KMS-11 (cell line): ENCODE measurements around the gene KCNJ11.

Experiments
- H2AFZ ChIP-seq: fragments of 200-600 bp; sonication (generic); 2 replicates; pipeline ENCODE4 v1.6.1; 2016; ENCODE audit warnings: antibody characterized with exemption, mixed run types, low read depth
- H3K27ac ChIP-seq: fragments of 200-600 bp; sonication (generic); 2 replicates; pipeline ENCODE4 v1.6.1; 2016; ENCODE audit warnings: mild to moderate bottlenecking, mixed run types
- H3K27me3 ChIP-seq: fragments of 200-600 bp; sonication (generic); 2 replicates; pipeline ENCODE4 v1.6.1; 2017; ENCODE audit warnings: mild to moderate bottlenecking, low read depth, mixed run types, moderate library complexity; ENCODE audit not compliant: insufficient read depth
- H3K36me3 ChIP-seq: fragments of 200-600 bp; sonication (generic); 2 replicates; pipeline ENCODE4 v1.6.1; 2017; ENCODE audit warnings: mild to moderate bottlenecking, mixed run types; ENCODE audit not compliant: insufficient read depth
- H3K4me1 ChIP-seq: fragments of 200-600 bp; sonication (generic); 2 replicates; pipeline ENCODE4 v1.6.1; 2016; ENCODE audit warnings: mild to moderate bottlenecking, low read depth, mixed run types; ENCODE audit not compliant: poor library complexity, severe bottlenecking
- H3K4me2 ChIP-seq: fragments of 200-600 bp; sonication (generic); 2 replicates; pipeline ENCODE4 v1.7.0; 2016; ENCODE audit warnings: mild to moderate bottlenecking, mixed run types
- H3K4me3 ChIP-seq: fragments of 200-600 bp; sonication (generic); IDR thresholded peaks from 2 replicates; pipeline ENCODE4 v1.6.1; 2017; ENCODE audit warnings: low read depth, low read length, mixed read lengths; ENCODE audit not compliant: insufficient read depth
- H3K79me2 ChIP-seq: fragments of 200-600 bp; sonication (generic); 2 replicates; pipeline ENCODE4 v1.6.1; 2016; ENCODE audit warnings: low read depth, mixed run types; ENCODE audit not compliant: insufficient read depth
- H3K9ac ChIP-seq: fragments of 200-600 bp; sonication (generic); 2 replicates; pipeline ENCODE4 v1.6.1; 2016; ENCODE audit warnings: mild to moderate bottlenecking, mixed run types
- H4K20me1 ChIP-seq: fragments of 200-600 bp; sonication (generic); 2 replicates; pipeline ENCODE4 v1.6.1; 2016; ENCODE audit warnings: mild to moderate bottlenecking, mixed run types; ENCODE audit not compliant: insufficient read depth
- TF ChIP-seq, protein P1 (sequence below): fragments of 200-600 bp; sonication (generic); conservative IDR thresholded peaks from 2 replicates; pipeline ENCODE4 v1.6.1; 2017; ENCODE audit warnings: low read depth, mild to moderate bottlenecking, antibody characterized with exemption, low read length, moderate library complexity, mixed read lengths

KCNJ11 gene

GRCh38 chr11:17376493-17376892 is 12.0 kb downstream of the KCNJ11 start:
- no peak overlapping the region for H3K27ac ChIP-seq
- no peaks in the 10 kb centered on the region for H3K79me2 ChIP-seq
- no peaks in the 10 kb centered on the region for H3K36me3 ChIP-seq
- no peak overlapping the region for H2AFZ ChIP-seq
- TF ChIP-seq, protein P1, sequence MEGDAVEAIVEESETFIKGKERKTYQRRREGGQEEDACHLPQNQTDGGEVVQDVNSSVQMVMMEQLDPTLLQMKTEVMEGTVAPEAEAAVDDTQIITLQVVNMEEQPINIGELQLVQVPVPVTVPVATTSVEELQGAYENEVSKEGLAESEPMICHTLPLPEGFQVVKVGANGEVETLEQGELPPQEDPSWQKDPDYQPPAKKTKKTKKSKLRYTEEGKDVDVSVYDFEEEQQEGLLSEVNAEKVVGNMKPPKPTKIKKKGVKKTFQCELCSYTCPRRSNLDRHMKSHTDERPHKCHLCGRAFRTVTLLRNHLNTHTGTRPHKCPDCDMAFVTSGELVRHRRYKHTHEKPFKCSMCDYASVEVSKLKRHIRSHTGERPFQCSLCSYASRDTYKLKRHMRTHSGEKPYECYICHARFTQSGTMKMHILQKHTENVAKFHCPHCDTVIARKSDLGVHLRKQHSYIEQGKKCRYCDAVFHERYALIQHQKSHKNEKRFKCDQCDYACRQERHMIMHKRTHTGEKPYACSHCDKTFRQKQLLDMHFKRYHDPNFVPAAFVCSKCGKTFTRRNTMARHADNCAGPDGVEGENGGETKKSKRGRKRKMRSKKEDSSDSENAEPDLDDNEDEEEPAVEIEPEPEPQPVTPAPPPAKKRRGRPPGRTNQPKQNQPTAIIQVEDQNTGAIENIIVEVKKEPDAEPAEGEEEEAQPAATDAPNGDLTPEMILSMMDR, result no peak
- no peak overlapping the region for H3K4me3 ChIP-seq
- H3K4me2 ChIP-seq, result no peak overlapping the region
- no peaks in the 10 kb centered on the region for H3K4me1 ChIP-seq
- no peaks in the 10 kb centered on the region for H4K20me1 ChIP-seq
- no peaks in the 10 kb centered on the region for H3K27me3 ChIP-seq
- H3K9ac ChIP-seq, result no peak overlapping the region

GRCh38 chr11:17375547-17375946 is 12.9 kb downstream of the KCNJ11 start:
- no peaks in the 10 kb centered on the region for H3K36me3 ChIP-seq
- TF ChIP-seq, protein P1, result no peak
- no peak overlapping the region for H3K4me2 ChIP-seq
- H3K9ac ChIP-seq, result no peak overlapping the region
- no peaks in the 10 kb centered on the region for H3K27me3 ChIP-seq
- no peak overlapping the region for H2AFZ ChIP-seq
- H3K27ac ChIP-seq, result no peak overlapping the region
- no peaks in the 10 kb centered on the region for H3K4me1 ChIP-seq
- H4K20me1 ChIP-seq, result no peaks in the 10 kb centered on the region
- no peak overlapping the region for H3K4me3 ChIP-seq
- H3K79me2 ChIP-seq, result no peaks in the 10 kb centered on the region

DNA sequence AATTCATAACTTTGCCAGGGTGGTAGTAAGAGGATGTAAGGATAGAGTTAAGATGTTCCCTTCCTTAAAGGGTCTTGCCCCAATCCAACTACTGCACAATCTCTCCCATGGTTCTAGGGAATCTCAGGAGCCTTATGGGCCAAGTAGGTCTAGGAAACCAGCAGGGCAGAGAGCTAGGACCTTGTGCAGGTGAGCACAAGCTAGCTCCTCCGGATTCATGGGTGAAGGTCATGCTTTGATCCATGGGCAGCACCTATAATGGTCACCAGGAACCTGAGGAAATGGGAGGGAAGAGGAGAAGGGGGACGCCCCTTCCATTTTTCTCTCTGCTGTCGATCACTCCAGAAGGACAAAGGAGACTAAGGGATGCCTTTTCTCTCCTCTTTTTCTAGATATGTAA is 16.8 kb downstream of the KCNJ11 start:
- H3K4me1 ChIP-seq, result no peaks in the 10 kb centered on the region
- H4K20me1 ChIP-seq, result no peaks in the 10 kb centered on the region
- H3K27ac ChIP-seq, result no peak overlapping the region
- TF ChIP-seq, protein P1, result no peak
- no peak overlapping the region for H3K4me3 ChIP-seq
- no peaks in the 10 kb centered on the region for H3K79me2 ChIP-seq
- H2AFZ ChIP-seq, result no peak overlapping the region
- H3K9ac ChIP-seq, result no peak overlapping the region
- no peak overlapping the region for H3K4me2 ChIP-seq
- H3K36me3 ChIP-seq, result no peaks in the 10 kb centered on the region
- no peaks in the 10 kb centered on the region for H3K27me3 ChIP-seq

DNA sequence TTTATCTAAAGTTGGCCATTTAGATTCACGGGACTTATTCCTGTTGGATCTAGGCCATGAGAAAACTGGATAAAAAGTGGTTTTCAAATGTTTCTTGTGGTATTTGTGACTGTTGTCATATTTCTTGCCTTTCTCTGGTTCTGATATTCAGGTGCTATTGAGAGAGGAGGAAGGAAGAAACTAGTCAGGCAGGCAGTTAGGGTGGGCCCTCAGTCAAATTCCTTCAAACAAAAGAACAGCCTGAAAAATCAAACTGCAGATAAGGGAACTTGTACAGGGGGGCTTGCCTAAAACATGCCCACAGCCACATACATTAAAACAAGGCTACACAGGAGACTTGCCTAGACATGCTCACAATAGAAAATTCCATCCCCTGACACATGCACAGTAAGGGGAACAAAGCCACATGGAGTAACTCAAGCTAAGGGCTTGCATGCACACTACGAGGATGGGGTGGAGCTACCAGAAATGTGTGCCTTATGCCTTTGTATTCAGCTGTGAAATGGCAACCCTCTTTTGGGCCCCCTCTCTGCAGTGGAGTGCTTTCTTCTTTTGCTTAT is 18.7 kb downstream of the KCNJ11 start:
- Histone ChIP-seq H4K20me1 (no peaks in the 10 kb centered on the region), H3K4me2 (no peak overlapping the region), H2AFZ (no peak overlapping the region), H3K4me3 (no peak overlapping the region), H3K9ac (no peak overlapping the region), H3K27me3 (no peaks in the 10 kb centered on the region), H3K27ac (no peak overlapping the region), H3K36me3 (no peaks in the 10 kb centered on the region), H3K79me2 (no peaks in the 10 kb centered on the region), H3K4me1 (no peaks in the 10 kb centered on the region)
- TF ChIP-seq, protein P1, result no peak

DNA sequence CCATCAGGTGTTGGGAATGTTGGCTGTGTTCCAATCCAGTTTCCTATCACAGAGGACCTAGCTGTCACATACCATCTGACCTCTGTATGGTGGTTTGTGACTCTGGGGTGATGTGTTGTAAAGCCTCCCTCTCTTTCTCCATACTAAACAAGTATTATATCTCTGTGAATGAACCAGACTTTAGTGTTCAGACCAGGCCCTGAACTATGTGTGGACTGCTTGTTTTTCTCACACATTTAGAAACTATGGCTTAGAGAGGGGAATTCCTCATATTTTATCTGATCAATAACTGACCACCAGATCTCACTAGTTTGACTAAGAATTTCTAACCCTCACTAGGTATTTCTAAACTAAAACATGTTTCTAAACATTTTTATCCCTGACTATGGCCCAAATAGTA is 19.4 kb downstream of the KCNJ11 start:
- H3K27ac ChIP-seq, result no peak overlapping the region
- H3K27me3 ChIP-seq, result no peaks in the 10 kb centered on the region
- no peak overlapping the region for H3K4me2 ChIP-seq
- H4K20me1 ChIP-seq, result no peaks in the 10 kb centered on the region
- no peak overlapping the region for H2AFZ ChIP-seq
- no peak overlapping the region for H3K4me3 ChIP-seq
- H3K79me2 ChIP-seq, result no peaks in the 10 kb centered on the region
- H3K9ac ChIP-seq, result no peak overlapping the region
- H3K4me1 ChIP-seq, result no peaks in the 10 kb centered on the region
- TF ChIP-seq, protein P1, result no peak
- no peaks in the 10 kb centered on the region for H3K36me3 ChIP-seq
